ENCODE measurements around the gene RCBTB1. TPM values are rescaled to one million over a fixed set of nuclear protein-coding genes. Genes with fewer than 3 reads are reported as not detected.

Gene RCBTB1
- total RNA-seq, 1 experiment from 2014 or later = 14.8 TPM

DNA sequence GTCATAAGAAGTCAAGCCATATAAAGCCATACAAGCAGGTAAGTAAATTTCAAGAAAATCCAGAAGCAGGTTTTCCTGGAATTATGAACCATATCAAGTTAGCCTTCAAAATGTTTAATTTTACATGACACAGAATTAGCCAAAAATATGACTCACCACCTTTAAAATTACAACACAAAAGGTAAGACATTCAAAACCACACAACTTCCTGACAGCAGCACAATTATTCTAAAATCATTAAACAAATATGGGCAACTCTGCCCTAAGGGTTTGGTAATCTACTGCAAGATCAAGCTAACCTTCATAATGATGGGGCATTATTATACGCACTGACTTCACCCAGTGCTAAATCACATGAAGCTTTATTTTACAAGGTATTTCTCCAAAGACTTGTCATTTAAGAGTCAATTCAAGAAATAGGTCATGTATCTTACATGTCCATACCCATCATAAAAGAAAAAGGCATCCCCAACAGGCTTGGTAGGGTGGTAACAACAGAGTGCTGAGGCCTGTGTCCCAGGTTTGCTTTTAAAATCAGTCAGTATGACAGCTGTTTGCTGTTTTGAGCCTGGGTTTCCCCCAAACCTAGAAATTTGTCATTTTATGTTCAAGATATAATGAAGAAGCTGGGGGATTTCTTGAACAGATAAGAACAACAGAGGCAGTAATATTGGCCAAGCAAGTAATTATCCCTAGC, 15.2 kb downstream of the RCBTB1 start:
- no peak for ATAC-seq

DNA sequence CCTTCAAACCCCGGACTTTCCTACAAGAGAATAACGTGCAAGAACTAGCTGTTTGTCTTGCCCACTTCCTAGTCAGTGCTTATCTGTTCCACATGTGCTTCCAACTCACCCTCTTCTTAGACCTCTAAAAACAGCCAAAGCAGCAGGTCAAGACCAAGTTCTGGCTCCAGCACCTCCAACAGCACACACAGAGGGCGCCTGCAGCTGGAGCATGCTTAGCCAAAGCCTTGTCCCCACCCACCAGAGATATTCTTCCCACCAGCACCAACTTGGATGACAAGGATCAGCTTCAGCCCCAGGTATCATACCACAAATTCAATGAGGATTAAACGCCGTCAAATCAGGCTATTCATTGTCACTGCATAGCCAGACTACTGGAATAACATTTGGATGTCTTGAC, 17.9 kb downstream of the RCBTB1 start:
- CTCF ChIA-PET = no interaction called here

More for the DNA sequence above, 15.2 kb downstream of the RCBTB1 start:
- DNase-seq (ENCODE audit: low read depth, low spot score) = no peak
- H3K27ac ChIP-seq (ENCODE audit: low read length) = no peak overlapping the region
- ChIA-PET POLR2A (interaction anchor here (0.5 kb wide), 1 partner anchor 14 kb away, joined by 3 read pairs; no protein-coding TSS in a partner anchor), CTCF (no interaction called here)
- no peaks in the 10 kb centered on the region for H3K9me3 ChIP-seq (ENCODE audit: control insufficient read depth, insufficient read depth, low read depth, low read length)
- TF ChIP-seq TCF7L2 (IDR thresholded peaks at IDR 0.05; ENCODE audit: low read depth, low read length) (no peak), POLR2AphosphoS5 (IDR thresholded peaks at IDR 0.05; ENCODE audit: low read depth, low read length) (no peak), SIN3A (IDR thresholded peaks at IDR 0.05; ENCODE audit: borderline replicate concordance, insufficient read depth, low read depth, low read length) (no peak)
- TF ChIP-seq, protein P1, sequence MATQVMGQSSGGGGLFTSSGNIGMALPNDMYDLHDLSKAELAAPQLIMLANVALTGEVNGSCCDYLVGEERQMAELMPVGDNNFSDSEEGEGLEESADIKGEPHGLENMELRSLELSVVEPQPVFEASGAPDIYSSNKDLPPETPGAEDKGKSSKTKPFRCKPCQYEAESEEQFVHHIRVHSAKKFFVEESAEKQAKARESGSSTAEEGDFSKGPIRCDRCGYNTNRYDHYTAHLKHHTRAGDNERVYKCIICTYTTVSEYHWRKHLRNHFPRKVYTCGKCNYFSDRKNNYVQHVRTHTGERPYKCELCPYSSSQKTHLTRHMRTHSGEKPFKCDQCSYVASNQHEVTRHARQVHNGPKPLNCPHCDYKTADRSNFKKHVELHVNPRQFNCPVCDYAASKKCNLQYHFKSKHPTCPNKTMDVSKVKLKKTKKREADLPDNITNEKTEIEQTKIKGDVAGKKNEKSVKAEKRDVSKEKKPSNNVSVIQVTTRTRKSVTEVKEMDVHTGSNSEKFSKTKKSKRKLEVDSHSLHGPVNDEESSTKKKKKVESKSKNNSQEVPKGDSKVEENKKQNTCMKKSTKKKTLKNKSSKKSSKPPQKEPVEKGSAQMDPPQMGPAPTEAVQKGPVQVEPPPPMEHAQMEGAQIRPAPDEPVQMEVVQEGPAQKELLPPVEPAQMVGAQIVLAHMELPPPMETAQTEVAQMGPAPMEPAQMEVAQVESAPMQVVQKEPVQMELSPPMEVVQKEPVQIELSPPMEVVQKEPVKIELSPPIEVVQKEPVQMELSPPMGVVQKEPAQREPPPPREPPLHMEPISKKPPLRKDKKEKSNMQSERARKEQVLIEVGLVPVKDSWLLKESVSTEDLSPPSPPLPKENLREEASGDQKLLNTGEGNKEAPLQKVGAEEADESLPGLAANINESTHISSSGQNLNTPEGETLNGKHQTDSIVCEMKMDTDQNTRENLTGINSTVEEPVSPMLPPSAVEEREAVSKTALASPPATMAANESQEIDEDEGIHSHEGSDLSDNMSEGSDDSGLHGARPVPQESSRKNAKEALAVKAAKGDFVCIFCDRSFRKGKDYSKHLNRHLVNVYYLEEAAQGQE (IDR thresholded peaks at IDR 0.05; ENCODE audit: insufficient read depth in 1 of 2, low read depth in 2 of 2, low read length in 1 of 2) = no peak
- TF ChIP-seq, protein P2, sequence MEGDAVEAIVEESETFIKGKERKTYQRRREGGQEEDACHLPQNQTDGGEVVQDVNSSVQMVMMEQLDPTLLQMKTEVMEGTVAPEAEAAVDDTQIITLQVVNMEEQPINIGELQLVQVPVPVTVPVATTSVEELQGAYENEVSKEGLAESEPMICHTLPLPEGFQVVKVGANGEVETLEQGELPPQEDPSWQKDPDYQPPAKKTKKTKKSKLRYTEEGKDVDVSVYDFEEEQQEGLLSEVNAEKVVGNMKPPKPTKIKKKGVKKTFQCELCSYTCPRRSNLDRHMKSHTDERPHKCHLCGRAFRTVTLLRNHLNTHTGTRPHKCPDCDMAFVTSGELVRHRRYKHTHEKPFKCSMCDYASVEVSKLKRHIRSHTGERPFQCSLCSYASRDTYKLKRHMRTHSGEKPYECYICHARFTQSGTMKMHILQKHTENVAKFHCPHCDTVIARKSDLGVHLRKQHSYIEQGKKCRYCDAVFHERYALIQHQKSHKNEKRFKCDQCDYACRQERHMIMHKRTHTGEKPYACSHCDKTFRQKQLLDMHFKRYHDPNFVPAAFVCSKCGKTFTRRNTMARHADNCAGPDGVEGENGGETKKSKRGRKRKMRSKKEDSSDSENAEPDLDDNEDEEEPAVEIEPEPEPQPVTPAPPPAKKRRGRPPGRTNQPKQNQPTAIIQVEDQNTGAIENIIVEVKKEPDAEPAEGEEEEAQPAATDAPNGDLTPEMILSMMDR (IDR thresholded peaks at IDR 0.05) = no peak
- H3K4me3 ChIP-seq (ENCODE audit: low read depth in 2 of 2, low read length in 2 of 2) = no peak overlapping the region
- in situ Hi-C loops (cut with HindIII; ENCODE audit: low pct_unique_long_range_greater_than_20kb, low sequenced_read_pairs) (no loop called here), intact Hi-C loops (cut with micrococcal nuclease; ENCODE audit: unreplicated experiment) (no loop called here)
- no peaks in the 10 kb centered on the region; the same call in 1 of the 2 replicates for H3K4me1 ChIP-seq (ENCODE audit: control insufficient read depth, insufficient read depth, low read length)
- BruUV-seq (replicated peaks) = no TSS peak
- no peaks in the 10 kb centered on the region for H3K36me3 ChIP-seq (ENCODE audit: control insufficient read depth, insufficient read depth, low read length)
- no peaks in the 10 kb centered on the region for H3K27me3 ChIP-seq (ENCODE audit: control insufficient read depth, insufficient read depth, low read length)

More for the DNA sequence above, 17.9 kb downstream of the RCBTB1 start:
- in situ Hi-C loops (cut with HindIII; ENCODE audit: low pct_unique_long_range_greater_than_20kb, low sequenced_read_pairs) = no loop called here
- no peaks in the 10 kb centered on the region for H3K36me3 ChIP-seq (ENCODE audit: control insufficient read depth, insufficient read depth, low read length)
- no TSS peak for BruUV-seq (replicated peaks)
- POLR2A ChIA-PET = no interaction called here
- intact Hi-C loops (cut with micrococcal nuclease; ENCODE audit: unreplicated experiment) = no loop called here
- H3K27me3 ChIP-seq (ENCODE audit: control insufficient read depth, insufficient read depth, low read length) = no peaks in the 10 kb centered on the region
- TF ChIP-seq, protein P1 (IDR thresholded peaks at IDR 0.05; ENCODE audit: insufficient read depth in 1 of 2, low read depth in 2 of 2, low read length in 1 of 2) = no peak
- TF ChIP-seq POLR2AphosphoS5 (IDR thresholded peaks at IDR 0.05; ENCODE audit: low read depth, low read length) (no peak), TCF7L2 (IDR thresholded peaks at IDR 0.05; ENCODE audit: low read depth, low read length) (no peak), SIN3A (IDR thresholded peaks at IDR 0.05; ENCODE audit: borderline replicate concordance, insufficient read depth, low read depth, low read length) (no peak)
- TF ChIP-seq, protein P2 (IDR thresholded peaks at IDR 0.05) = no peak
- H3K4me1 ChIP-seq (ENCODE audit: control insufficient read depth, insufficient read depth, low read length) = no peaks in the 10 kb centered on the region; the same call in 1 of the 2 replicates
- DNase-seq (ENCODE audit: low read depth, low spot score) (no peak), ATAC-seq (no peak)
- H3K4me3 ChIP-seq (ENCODE audit: low read depth in 2 of 2, low read length in 2 of 2) = no peak overlapping the region
- H3K27ac ChIP-seq (ENCODE audit: low read length) = no peak overlapping the region
- no peaks in the 10 kb centered on the region for H3K9me3 ChIP-seq (ENCODE audit: control insufficient read depth, insufficient read depth, low read depth, low read length)
